Stimulated activated memory B cell treated with anti-CD40 and anti-IgM and Interleukin-4, amounts not matched to agents 10 μg/mL and 1 μg/mL and 100 μg/mL, for 72 hours (primary cell): Measurements from ENCODE around the gene NSMCE1.
"Not testable (repeated sequence)": the region's sequence is repeated elsewhere in the genome, so short reads cannot be mapped to it uniquely, and the experiment has no call there.

Experiments
- ATAC-seq: fragments of 150-1000 bp; cut with Tn5 transposase; 2 replicates; pipeline ENCODE4 v1.10.0; 2021
- H3K27ac Mint-ChIP-seq: one replicate; pipeline ENCODE4 v1.8.0; 2022; ENCODE audit warnings: mild to moderate bottlenecking, mixed read lengths
- H3K27me3 Mint-ChIP-seq: one replicate; pipeline ENCODE4 v1.8.0; 2022; ENCODE audit warnings: mixed read lengths
- H3K36me3 Mint-ChIP-seq: one replicate; pipeline ENCODE4 v1.8.0; 2022; ENCODE audit warnings: mixed read lengths
- H3K4me1 Mint-ChIP-seq: one replicate; pipeline ENCODE4 v1.8.0; 2022; ENCODE audit warnings: mixed read lengths
- H3K4me3 Mint-ChIP-seq: one replicate; pipeline ENCODE4 v1.8.0; 2022; ENCODE audit warnings: mild to moderate bottlenecking, moderate library complexity, mixed read lengths
- H3K9me3 Mint-ChIP-seq: one replicate; pipeline ENCODE4 v1.8.0; 2022; ENCODE audit warnings: mixed read lengths

Gene NSMCE1

DNA sequence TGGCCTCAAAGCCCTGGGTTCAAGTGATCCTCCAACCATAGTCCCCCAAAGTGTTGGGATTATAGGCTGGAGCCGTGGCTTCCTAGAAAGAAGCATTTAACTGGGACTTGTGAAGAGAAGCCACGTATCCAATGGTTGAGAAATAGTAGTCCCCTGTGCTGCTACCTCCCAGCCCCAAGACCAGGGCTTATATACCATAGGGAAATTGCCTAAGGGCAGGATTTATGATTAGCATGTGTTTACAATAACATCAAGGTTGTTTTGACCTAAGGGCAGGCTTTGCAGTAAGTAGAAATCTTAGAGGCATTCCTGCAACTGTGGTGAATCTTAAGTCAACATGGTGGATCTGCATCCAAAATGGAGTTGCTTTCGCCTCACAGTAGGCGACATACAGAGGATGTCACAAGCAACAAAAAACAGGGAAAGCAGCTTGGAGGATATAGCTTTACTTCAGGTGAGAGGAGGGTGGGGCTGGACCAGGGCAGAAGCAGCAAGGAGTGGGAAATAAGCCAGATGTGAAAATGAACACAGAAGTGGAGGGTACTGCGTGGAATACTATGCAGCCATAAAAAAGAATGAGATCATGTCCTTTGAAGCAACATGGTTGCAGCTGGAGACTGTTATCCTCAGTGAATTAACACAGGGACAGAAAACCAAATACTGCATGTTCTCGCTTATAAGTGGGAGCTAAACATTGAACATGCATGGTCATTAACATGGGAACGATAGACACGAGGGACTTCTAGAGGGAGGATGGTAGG lies 18.7 kb upstream of the NSMCE1 start:
- Mint-ChIP-seq H3K4me3 (no peak overlapping the region), H3K27ac (no peak overlapping the region), H3K4me1 (peaks cover 38% of the 10 kb centered on the region), H3K9me3 (peaks cover 5% of the 10 kb centered on the region), H3K36me3 (no peaks in the 10 kb centered on the region), H3K27me3 (no peaks in the 10 kb centered on the region)
- no peak for ATAC-seq

DNA sequence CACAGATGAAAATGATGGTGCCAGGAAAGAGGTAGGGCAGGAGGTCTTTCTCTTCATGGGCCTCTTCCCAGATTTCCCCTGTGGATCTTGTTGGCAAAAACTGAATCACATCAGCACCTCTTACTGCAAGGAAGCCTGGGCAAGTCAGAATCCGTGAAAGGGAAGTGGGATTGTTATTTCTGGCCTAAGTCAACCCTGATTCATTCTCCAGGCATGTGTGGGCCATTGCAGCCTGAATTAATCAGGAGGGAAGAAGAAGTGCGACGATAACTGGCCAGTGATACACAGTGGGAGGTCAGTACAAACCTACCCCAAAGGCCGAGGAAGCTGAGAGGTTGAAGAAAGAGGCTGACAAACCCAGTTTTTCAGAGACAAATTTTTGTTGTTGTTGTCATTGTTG lies 17.9 kb upstream of the NSMCE1 start:
- peaks cover 38% of the 10 kb centered on the region for H3K4me1 Mint-ChIP-seq
- H3K36me3 Mint-ChIP-seq, result no peaks in the 10 kb centered on the region
- H3K9me3 Mint-ChIP-seq, result peaks cover 5% of the 10 kb centered on the region
- ATAC-seq, result no peak
- H3K27me3 Mint-ChIP-seq, result no peaks in the 10 kb centered on the region
- H3K27ac Mint-ChIP-seq, result peak overlapping the region; percentile 82
- H3K4me3 Mint-ChIP-seq, result no peak overlapping the region

DNA sequence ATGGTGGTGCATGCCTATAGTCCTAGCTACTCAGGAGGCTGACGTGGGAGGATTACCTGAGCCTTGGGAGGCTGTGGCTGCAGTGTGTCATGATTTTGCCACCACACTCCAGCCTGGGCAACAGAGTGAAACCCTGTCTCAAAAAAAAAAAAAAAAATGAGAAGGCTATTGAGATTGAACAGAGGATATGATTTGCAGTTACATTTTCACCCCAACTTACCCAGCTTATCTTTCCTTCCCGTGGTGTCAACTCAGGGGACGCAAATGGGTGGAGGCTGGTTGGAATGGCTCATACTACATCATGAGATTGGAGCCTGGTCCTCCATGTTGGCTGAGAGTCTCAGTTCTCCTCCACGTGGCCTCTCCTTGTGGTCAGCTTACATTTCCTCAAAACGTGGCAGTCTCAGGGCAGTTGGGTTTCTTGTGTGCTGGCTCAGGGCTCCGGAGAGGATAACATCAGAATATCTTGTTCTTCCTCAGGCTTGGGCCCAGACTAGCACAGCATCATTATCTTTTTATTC lies 17.2 kb upstream of the NSMCE1 start:
- peak overlapping the region; percentile 82 for H3K27ac Mint-ChIP-seq
- H3K4me1 Mint-ChIP-seq, result peaks cover 38% of the 10 kb centered on the region
- H3K9me3 Mint-ChIP-seq, result peaks cover 5% of the 10 kb centered on the region
- H3K36me3 Mint-ChIP-seq, result no peaks in the 10 kb centered on the region
- no peak overlapping the region for H3K4me3 Mint-ChIP-seq
- no peaks in the 10 kb centered on the region for H3K27me3 Mint-ChIP-seq
- ATAC-seq, result peak; percentile 52

DNA sequence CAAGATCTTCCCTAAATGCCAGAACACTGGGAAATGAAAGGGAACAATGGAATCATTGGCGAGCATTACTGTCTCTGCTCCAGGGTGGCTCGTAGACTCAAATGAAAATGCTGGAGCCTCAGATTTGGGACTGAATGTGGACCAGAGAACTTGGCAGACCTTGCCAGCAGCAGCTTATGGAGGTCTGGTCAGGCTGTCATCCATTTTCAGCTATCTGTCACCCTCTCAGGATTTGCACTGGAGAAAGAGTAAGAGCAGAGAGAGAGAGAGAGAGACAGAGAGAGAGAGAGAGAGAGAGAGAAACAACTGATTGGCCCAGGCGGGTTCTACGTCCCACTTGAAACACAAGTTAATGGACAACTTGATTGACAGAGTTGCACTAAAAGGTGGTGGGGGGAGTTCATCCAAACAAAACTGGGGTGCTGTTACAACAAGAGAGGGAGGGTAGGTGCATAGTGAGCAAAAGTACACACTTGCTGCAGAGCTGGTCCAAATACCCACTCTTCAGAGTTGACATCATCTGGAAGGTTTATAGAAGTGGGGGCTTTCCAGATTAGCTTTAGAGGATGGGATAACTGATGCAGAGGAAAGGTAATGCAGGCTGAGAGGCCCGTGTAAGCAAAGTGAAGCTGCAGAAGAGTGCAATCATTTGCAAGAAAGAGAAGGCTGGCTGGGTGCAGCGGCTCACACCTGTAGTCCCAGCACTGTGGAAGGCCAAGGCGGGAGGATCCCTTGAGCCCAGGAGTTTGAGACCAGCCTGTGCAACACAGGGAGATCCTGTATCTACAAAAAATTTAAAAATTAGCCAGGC lies 16.5 kb upstream of the NSMCE1 start:
- Mint-ChIP-seq H3K4me3 (no peak overlapping the region), H3K9me3 (peaks cover 5% of the 10 kb centered on the region), H3K4me1 (peaks cover 32% of the 10 kb centered on the region)

DNA sequence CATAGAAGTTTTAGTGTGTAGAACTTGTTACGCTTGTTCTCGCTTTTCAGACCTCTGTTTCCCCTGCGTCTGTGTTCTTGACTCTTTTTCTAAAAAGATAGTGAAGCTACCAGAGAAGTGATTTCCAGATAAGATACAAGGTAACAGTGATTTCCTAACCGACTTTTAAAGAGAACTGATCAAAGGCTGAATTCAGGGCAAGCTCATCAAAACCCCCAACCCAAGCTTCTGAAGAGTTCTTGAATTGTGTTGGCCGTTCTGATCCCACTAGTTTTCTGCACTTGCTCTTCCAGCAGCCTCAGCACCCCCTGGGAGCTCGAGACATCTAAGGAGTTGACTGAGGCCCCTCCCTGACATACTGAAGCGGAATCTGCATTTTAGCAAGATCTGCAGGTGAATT lies 12.7 kb upstream of the NSMCE1 start:
- Mint-ChIP-seq H3K36me3 (no peaks in the 10 kb centered on the region), H3K4me1 (peaks cover 24% of the 10 kb centered on the region), H3K27ac (no peak overlapping the region), H3K9me3 (no peaks in the 10 kb centered on the region), H3K4me3 (no peak overlapping the region), H3K27me3 (no peaks in the 10 kb centered on the region)
- no peak for ATAC-seq

More for the DNA sequence above, 16.5 kb upstream of the NSMCE1 start:
- H3K27me3 Mint-ChIP-seq, result no peaks in the 10 kb centered on the region
- no peaks in the 10 kb centered on the region for H3K36me3 Mint-ChIP-seq
- peak; percentile 69 for ATAC-seq
- H3K27ac Mint-ChIP-seq, result peak overlapping the region; percentile 82

DNA sequence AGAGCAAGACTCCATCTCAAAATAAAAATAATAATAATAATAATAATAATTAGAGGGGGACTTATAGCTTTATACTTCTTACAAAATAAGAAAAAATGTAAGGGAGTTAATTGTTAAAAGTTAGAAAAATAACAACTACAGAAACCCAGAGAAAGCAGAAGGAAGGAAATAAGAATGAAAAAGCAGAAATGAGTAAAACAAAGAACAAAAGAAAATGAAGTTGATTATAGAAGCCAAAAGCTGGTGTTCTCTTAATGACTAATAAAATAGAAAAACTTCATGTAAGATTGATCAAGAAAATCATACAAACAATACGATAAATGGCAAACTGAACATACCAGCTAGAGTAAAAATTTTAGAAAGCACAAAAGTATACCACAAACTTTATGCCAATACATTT lies 6.8 kb upstream of the NSMCE1 start:
- peaks cover 2% of the 10 kb centered on the region for H3K9me3 Mint-ChIP-seq
- H3K4me3 Mint-ChIP-seq, result no peak overlapping the region
- peaks cover 24% of the 10 kb centered on the region for H3K4me1 Mint-ChIP-seq
- no peak for ATAC-seq
- no peaks in the 10 kb centered on the region for H3K27me3 Mint-ChIP-seq
- H3K36me3 Mint-ChIP-seq, result peaks cover 10% of the 10 kb centered on the region
- peak overlapping the region; percentile 35 for H3K27ac Mint-ChIP-seq

DNA sequence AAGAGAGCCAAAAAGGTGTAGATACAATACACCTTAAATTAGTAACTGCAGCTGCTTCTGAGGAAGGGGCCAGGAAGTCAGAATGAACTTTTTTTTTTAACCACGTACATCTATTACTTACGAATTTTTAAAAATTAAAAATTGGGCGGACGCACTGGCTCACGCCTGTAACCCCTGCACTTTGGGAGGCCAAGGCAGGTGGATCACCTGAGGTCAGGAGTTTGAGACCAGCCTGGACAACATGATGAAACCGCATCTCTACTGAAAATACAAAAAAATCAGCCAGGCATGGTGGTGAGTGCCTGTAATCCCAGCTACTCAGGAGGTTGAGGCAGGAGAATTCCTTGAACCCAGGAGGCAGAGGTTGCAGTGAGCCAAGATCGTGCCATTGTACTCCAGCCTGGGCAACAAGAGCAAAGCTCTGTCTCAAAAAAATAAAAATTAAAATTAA lies 5.9 kb upstream of the NSMCE1 start:
- not testable (repeated sequence) for H3K9me3 Mint-ChIP-seq, H3K27me3 Mint-ChIP-seq, H3K36me3 Mint-ChIP-seq, H3K4me3 Mint-ChIP-seq, ATAC-seq
- Mint-ChIP-seq H3K27ac (peak overlapping the region; percentile 68), H3K4me1 (peaks cover 24% of the 10 kb centered on the region)

DNA sequence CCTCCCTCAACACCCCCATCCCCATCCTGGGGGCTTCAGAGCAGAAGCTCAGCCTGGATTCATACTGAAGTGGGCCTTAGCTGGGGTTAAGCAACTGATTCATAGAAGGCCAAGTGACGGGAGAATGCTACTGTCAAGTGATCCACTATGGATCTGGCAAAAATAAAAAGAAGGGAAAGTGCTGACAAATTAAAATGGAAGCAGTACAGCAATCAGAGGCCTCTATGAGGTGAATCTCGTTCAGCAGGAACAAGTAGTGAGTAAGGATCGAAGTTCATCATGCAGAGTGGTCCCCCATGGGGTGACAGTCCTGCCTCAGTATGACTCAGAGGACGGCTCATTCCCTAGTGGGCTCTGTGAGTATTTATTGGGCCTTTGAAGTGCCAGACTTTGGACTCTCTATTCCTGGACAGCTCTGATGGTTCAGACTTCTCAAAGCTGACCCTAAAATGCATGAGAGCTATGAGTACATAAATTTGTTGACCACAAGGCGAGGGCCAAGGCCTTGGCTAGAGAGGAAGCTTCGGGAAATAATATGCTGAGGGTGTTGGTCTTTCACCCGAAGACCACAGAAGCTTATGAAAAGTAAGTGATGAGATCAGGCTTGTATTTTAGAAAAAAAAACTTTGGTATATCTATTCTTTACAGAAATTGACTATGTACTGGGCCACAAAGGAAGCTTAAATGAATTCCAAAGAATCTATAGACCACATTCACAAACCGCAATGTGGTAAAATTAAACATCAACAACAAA lies 5.3 kb upstream of the NSMCE1 start:
- Mint-ChIP-seq H3K4me3 (no peak overlapping the region), H3K27me3 (no peaks in the 10 kb centered on the region), H3K9me3 (peaks cover 2% of the 10 kb centered on the region), H3K4me1 (peaks cover 24% of the 10 kb centered on the region), H3K36me3 (peaks cover 10% of the 10 kb centered on the region), H3K27ac (peak overlapping the region; percentile 68)
- peak; percentile 79 for ATAC-seq

DNA sequence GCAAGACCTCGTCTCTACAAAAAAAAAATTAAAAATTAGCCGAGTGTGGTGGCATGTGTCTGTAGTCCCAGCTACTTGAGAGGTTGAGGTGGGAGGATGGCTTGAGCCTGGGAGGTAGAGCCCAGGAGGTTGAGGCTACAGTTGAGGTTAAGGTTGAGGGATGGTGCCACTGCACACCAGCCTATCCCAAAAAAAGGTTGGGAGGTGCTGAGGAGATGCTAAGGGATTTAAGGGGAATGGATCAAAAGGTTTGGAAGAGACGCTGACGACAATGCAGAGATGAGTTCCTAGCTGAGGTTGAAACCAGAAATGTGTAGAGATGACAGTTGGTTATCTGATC lies 4.7 kb upstream of the NSMCE1 start:
- Mint-ChIP-seq H3K4me3 (no peak overlapping the region), H3K4me1 (peaks cover 24% of the 10 kb centered on the region), H3K27ac (peak overlapping the region; percentile 68), H3K27me3 (no peaks in the 10 kb centered on the region), H3K9me3 (peaks cover 2% of the 10 kb centered on the region), H3K36me3 (peaks cover 15% of the 10 kb centered on the region)
- no peak for ATAC-seq

DNA sequence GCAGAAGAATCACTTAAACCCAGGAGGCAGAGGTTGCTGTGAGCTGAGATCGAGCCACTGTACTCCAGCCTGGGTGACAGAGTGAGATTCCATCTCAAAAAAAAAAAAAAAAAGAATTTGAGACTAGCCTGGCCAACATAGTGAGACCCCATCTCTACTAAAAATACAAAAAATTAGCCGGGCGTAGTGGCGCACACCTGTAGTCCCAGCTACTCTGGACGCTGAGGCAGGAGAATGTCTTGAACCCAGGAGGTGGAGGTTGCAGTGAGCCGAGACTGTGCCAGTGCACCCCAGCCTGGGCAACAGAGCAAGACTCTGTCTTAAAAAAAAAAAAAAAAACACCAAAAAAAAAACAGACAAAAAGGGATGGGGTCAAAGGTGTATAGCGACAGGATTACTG lies 4.1 kb upstream of the NSMCE1 start:
- ATAC-seq, H3K4me3 Mint-ChIP-seq, H3K9me3 Mint-ChIP-seq, H3K27me3 Mint-ChIP-seq: not testable (repeated sequence)
- H3K36me3 Mint-ChIP-seq, result peaks cover 16% of the 10 kb centered on the region
- H3K27ac Mint-ChIP-seq, result peak overlapping the region; percentile 68
- peaks cover 28% of the 10 kb centered on the region for H3K4me1 Mint-ChIP-seq

DNA sequence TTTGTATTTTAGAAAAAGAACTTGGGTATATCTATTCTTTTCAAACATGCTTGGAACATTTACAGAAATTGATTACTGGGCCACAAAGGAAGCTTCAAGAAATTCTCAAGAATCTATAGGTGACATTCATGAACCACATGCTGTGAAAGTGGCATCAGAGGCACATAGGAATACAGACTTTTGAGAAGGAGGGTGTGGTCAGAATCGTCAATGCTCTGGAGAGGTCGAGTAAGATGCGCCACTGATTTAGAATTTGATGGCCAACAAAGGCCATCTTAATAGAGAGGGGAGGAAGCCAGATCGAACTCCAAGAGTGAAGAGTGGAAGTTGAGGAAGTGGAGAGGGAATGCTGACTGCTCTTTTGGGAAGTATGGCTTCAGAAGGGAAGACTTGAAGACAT lies 3.5 kb upstream of the NSMCE1 start:
- H3K36me3 Mint-ChIP-seq, result peaks cover 16% of the 10 kb centered on the region
- ATAC-seq, result no peak
- peaks cover 33% of the 10 kb centered on the region for H3K4me1 Mint-ChIP-seq
- peak overlapping the region; percentile 59 for H3K27ac Mint-ChIP-seq
- H3K9me3 Mint-ChIP-seq, result peaks cover 2% of the 10 kb centered on the region
- no peaks in the 10 kb centered on the region for H3K27me3 Mint-ChIP-seq
- no peak overlapping the region for H3K4me3 Mint-ChIP-seq

DNA sequence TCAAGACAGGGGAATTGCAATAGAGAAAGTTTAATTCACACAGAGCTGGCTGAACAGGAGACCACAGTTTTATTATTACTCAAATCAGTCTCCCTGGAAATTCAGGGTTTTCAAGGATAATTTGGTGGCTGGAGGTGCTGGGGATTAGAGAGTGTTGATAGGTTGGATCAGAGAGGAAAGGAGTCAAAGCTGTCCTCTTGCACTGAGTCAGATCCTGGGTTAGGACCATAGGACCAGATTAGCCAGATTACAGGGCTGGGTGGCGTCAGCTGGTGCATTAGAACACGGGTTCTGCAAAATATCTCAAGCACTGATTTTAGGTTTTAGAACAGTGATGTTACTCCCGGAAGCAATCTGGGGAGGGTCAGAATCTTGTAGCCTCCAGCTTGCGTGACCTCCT lies 1.8 kb upstream of the NSMCE1 start:
- Mint-ChIP-seq H3K4me1 (peaks cover 43% of the 10 kb centered on the region), H3K27ac (peak overlapping the region; percentile 100), H3K36me3 (peaks cover 25% of the 10 kb centered on the region), H3K27me3 (no peaks in the 10 kb centered on the region), H3K4me3 (no peak overlapping the region), H3K9me3 (peaks cover 2% of the 10 kb centered on the region)
- ATAC-seq, result no peak

DNA sequence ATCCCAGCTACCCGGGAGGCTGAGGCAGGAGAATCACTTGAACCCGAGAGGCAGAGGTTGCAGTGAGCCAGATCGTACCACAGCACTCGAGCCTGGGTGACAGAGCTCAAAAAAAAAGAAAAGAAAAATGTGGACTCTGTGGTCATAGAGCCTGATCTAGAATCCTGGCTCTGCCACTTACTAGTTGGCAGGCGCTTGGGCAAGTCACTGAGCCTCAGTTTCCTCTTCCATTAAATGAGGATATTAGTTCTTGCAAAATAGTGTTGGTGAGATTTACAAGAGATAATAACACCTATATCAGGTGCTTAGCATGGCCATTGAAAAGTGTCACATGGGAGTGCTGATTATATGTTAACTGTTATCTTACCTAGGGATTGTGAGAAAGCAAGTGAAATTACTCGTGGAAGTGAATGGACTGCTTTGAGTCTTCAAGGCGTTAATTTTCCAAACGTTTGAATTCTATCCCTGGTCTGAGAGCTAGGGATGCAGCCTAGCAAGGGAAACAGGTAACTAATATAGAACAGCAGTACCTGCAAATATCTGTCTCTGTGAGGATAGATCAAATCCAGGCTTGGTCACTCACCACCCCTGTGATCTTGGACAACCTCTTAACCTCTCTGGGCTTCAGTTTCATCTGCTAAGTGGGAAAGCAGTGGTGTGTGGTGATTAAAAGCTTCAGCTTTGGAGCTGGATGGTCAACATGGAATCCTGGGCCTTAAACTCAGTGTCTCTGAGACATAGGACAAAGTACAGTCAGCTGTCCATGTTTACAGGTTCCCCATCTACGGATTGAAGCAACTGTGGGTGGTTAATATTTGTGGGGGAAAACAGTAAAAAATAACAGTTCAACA lies 953 bp upstream of the NSMCE1 start:
- Mint-ChIP-seq H3K27me3 (no peaks in the 10 kb centered on the region), H3K4me3 (peak overlapping the region; percentile 87), H3K4me1 (peaks cover 48% of the 10 kb centered on the region), H3K27ac (peak overlapping the region; percentile 100), H3K36me3 (peaks cover 28% of the 10 kb centered on the region), H3K9me3 (peaks cover 2% of the 10 kb centered on the region)
- no peak for ATAC-seq

DNA sequence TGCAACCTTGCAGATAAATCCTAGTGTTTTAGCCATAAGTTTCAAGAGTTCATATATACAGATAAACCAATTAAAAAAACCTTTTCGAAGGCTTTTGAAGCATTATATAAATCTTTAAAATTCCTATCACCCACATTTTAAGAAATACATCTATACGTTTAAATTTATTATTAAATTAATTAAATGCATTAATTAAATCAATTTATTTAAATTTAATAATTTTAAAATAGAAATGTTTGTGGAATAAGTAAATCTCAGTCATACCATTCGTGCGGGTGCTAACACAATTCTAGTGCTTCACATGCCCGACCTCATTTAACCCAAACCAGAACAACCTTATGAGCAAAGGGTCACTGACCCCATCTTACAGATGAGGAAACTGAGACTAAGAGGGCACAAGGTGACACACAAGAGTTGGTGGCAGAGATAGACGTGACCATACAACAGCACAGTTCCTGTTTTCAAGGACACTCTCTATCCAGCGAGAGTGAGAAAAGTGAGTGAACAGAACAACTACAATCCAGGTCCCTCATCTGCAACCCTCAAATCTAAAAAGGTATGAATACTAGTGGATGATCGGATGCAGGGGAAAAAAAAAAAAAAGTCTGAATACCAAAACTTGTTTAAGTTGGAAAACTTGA lies 1.4 kb downstream of the NSMCE1 start:
- H3K27ac Mint-ChIP-seq, result peak overlapping the region; percentile 100
- peaks cover 4% of the 10 kb centered on the region for H3K9me3 Mint-ChIP-seq
- H3K4me1 Mint-ChIP-seq, result peaks cover 53% of the 10 kb centered on the region
- H3K4me3 Mint-ChIP-seq, result peak overlapping the region; percentile 87
- no peaks in the 10 kb centered on the region for H3K27me3 Mint-ChIP-seq
- ATAC-seq, result peak; percentile 60
- peaks cover 45% of the 10 kb centered on the region for H3K36me3 Mint-ChIP-seq
